SU-DHL-6 (cell line): Measurements from ENCODE around the gene THUMPD3.

Source experiments
- H2AFZ ChIP-seq: fragments of 200-600 bp; sonication (generic); 2 replicates; pipeline ENCODE4 v1.6.1; 2014; ENCODE audit warnings: low read depth, mild to moderate bottlenecking, moderate library complexity, mixed read lengths, antibody characterized with exemption, low read length; ENCODE audit not compliant: severe bottlenecking
- H3F3A ChIP-seq: fragments of 200-600 bp; shearing (Covaris generic); 2 replicates; pipeline ENCODE4 v1.6.0; 2016; ENCODE audit warnings: antibody characterized with exemption, mild to moderate bottlenecking; ENCODE audit not compliant: insufficient read depth
- H3K27ac ChIP-seq: fragments of 200-600 bp; sonication (generic); 2 replicates; pipeline ENCODE4 v1.5.1; 2016; ENCODE audit warnings: low read depth, mild to moderate bottlenecking, low read length, moderate library complexity, mixed read lengths
- H3K27me3 ChIP-seq: fragments of 200-600 bp; sonication (generic), shearing (Covaris generic); 2 replicates; pipeline ENCODE4 v1.6.0; 2014; ENCODE audit warnings: mild to moderate bottlenecking, low read length
- H3K36me3 ChIP-seq: fragments of 200-600 bp; sonication (generic); 2 replicates; pipeline ENCODE4 v1.6.1; 2014; ENCODE audit warnings: mild to moderate bottlenecking, low read length, mixed read lengths
- H3K4me2 ChIP-seq: fragments of 300-600, 200-600 bp; shearing (Covaris generic), sonication (generic); 2 replicates; pipeline ENCODE4 v1.6.0; 2014; ENCODE audit warnings: low read length, low read depth, mild to moderate bottlenecking; ENCODE audit not compliant: poor library complexity, severe bottlenecking
- H3K4me3 ChIP-seq: fragments of 200-600 bp; sonication (generic); 2 replicates; pipeline ENCODE4 v1.5.1; 2014; ENCODE audit warnings: antibody characterized with exemption, low read length, mild to moderate bottlenecking, mixed read lengths; ENCODE audit not compliant: insufficient read depth, poor library complexity, severe bottlenecking
- H3K79me2 ChIP-seq: fragments of 200-600 bp; sonication (generic); 2 replicates; pipeline ENCODE4 v1.6.1; 2014; ENCODE audit warnings: mild to moderate bottlenecking, low read length, moderate library complexity; ENCODE audit not compliant: insufficient read depth
- H3K9ac ChIP-seq: fragments of 200-600 bp; sonication (generic); 2 replicates; pipeline ENCODE4 v1.7.0; 2014; ENCODE audit warnings: mild to moderate bottlenecking, low read length
- H3K9me2 ChIP-seq: fragments of 200-600 bp; sonication (generic); replicated peaks from 2 replicates; pipeline ENCODE4 v1.6.1; 2014; ENCODE audit warnings: low read length; ENCODE audit not compliant: insufficient read depth
- H3K9me3 ChIP-seq: fragments of 200-600 bp; sonication (generic); 2 replicates; pipeline ENCODE4 v1.6.1; 2014; ENCODE audit warnings: low read length, mixed read lengths; ENCODE audit not compliant: insufficient read depth
- H4K20me1 ChIP-seq: fragments of 200-600 bp; sonication (generic); 2 replicates; pipeline ENCODE4 v1.6.1; 2014; ENCODE audit warnings: low read depth, mild to moderate bottlenecking, antibody characterized with exemption, low read length, moderate library complexity, mixed read lengths
- EZH2phosphoT487 ChIP-seq: fragments of 200-600 bp; sonication (generic), shearing (Covaris generic); conservative IDR thresholded peaks from 2 replicates; pipeline ENCODE4 v1.6.1; 2018; ENCODE audit warnings: mild to moderate bottlenecking, antibody characterized with exemption, low read length, moderate library complexity, mixed read lengths
- TF ChIP-seq, protein P1 (sequence below): fragments of 200-600 bp; sonication (generic); IDR thresholded peaks from one replicate; pipeline ENCODE4 v1.5.1; 2017; ENCODE audit warnings: antibody characterized with exemption, mild to moderate bottlenecking, low read length, moderate library complexity; ENCODE audit not compliant: insufficient read depth, poor library complexity, severe bottlenecking

Gene THUMPD3

GRCh38 chr3:9331171-9331570 lies 31.7 kb upstream of the THUMPD3 start:
- Histone ChIP-seq H3K36me3 (0 out of 2 replicates have a peak, but pooled peaks cover 3% of the 10 kb centered on the region), H3K27ac (no peak overlapping the region), H2AFZ (no peak overlapping the region), H3K4me3 (no peak overlapping the region), H3K9ac (no peak overlapping the region), H3K27me3 (peaks cover 8% of the 10 kb centered on the region; the same call in 1 of the 2 replicates), H4K20me1 (no peaks in the 10 kb centered on the region), H3K4me2 (no peak overlapping the region), H3K9me2 (no peaks in the 10 kb centered on the region), H3K9me3 (peaks cover 9% of the 10 kb centered on the region; the same call in 1 of the 2 replicates), H3F3A (no peaks in the 10 kb centered on the region), H3K79me2 (no peaks in the 10 kb centered on the region)
- no peak for TF ChIP-seq EZH2phosphoT487
- TF ChIP-seq, protein P1, sequence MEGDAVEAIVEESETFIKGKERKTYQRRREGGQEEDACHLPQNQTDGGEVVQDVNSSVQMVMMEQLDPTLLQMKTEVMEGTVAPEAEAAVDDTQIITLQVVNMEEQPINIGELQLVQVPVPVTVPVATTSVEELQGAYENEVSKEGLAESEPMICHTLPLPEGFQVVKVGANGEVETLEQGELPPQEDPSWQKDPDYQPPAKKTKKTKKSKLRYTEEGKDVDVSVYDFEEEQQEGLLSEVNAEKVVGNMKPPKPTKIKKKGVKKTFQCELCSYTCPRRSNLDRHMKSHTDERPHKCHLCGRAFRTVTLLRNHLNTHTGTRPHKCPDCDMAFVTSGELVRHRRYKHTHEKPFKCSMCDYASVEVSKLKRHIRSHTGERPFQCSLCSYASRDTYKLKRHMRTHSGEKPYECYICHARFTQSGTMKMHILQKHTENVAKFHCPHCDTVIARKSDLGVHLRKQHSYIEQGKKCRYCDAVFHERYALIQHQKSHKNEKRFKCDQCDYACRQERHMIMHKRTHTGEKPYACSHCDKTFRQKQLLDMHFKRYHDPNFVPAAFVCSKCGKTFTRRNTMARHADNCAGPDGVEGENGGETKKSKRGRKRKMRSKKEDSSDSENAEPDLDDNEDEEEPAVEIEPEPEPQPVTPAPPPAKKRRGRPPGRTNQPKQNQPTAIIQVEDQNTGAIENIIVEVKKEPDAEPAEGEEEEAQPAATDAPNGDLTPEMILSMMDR: no peak

DNA sequence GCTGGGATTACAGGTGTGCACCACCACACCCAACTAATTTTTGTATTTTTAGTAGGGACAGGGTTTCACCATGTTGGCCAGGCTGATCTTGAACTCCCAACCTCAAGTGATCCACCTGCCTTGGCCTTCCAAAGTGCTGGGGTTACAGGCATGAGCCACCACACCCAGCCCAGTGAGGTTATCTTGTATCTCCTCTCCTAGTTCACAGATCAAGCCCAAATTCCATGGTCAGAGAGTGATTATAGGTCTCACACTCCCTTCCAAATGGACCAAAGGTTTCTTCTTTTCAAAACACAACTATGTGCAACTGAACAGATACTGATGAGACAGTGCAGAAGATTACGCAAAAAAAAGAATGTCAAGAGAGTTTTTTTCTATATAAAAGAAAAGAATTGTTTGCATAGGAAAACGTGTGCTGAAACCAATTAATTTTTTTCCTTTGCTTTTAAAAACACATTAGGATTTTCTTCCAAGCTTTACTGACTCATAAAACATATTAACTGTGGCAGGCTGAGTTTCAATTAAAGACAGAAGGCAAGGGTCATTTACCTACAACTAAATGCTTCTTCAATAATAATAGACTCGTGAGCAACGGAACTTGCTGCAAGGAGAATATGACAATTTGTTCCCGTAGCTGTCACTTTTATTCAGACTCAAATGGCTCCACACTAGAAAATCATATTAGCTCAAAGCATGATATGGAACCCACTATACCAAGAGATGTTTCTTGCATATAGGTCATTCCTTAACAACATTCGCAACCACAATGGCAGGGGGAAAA lies 30.4 kb upstream of the THUMPD3 start:
- no peak overlapping the region for H2AFZ ChIP-seq
- H3K4me2 ChIP-seq: no peak overlapping the region
- no peaks in the 10 kb centered on the region for H4K20me1 ChIP-seq
- H3K79me2 ChIP-seq: no peaks in the 10 kb centered on the region
- H3K36me3 ChIP-seq: no peaks in the 10 kb centered on the region
- H3K27ac ChIP-seq: no peak overlapping the region
- no peak overlapping the region for H3K4me3 ChIP-seq
- no peaks in the 10 kb centered on the region for H3K9me2 ChIP-seq
- H3K9me3 ChIP-seq: peaks cover 5% of the 10 kb centered on the region; the same call in 1 of the 2 replicates
- TF ChIP-seq, protein P1: no peak
- TF ChIP-seq EZH2phosphoT487: no peak
- H3F3A ChIP-seq: no peaks in the 10 kb centered on the region
- no peak overlapping the region for H3K9ac ChIP-seq
- peaks cover 8% of the 10 kb centered on the region; the same call in 1 of the 2 replicates for H3K27me3 ChIP-seq

GRCh38 chr3:9339761-9340471 lies 22.9 kb upstream of the THUMPD3 start:
- Histone ChIP-seq H3K4me3 (no peak overlapping the region), H4K20me1 (no peaks in the 10 kb centered on the region), H3F3A (no peaks in the 10 kb centered on the region), H3K36me3 (no peaks in the 10 kb centered on the region), H3K9me3 (no peaks in the 10 kb centered on the region), H3K9me2 (no peaks in the 10 kb centered on the region), H3K79me2 (no peaks in the 10 kb centered on the region), H3K4me2 (no peak overlapping the region), H2AFZ (no peak overlapping the region), H3K27ac (no peak overlapping the region), H3K27me3 (no peaks in the 10 kb centered on the region), H3K9ac (no peak overlapping the region)
- TF ChIP-seq EZH2phosphoT487: no peak
- TF ChIP-seq, protein P1: no peak
